Activated T-cell treated with anti-CD3 and anti-CD28 coated beads for 24 hours (primary cell): ENCODE data around the gene OCEL1.
A peak's percentile ranks its signal among the peaks of the same experiment; 100 is the strongest.

Experiments used
- DNase-seq: peaks from one replicate; pipeline ENCODE4 v3.0.0-alpha.2; 2020; ENCODE audit warnings: low read depth

OCEL1 gene

DNA sequence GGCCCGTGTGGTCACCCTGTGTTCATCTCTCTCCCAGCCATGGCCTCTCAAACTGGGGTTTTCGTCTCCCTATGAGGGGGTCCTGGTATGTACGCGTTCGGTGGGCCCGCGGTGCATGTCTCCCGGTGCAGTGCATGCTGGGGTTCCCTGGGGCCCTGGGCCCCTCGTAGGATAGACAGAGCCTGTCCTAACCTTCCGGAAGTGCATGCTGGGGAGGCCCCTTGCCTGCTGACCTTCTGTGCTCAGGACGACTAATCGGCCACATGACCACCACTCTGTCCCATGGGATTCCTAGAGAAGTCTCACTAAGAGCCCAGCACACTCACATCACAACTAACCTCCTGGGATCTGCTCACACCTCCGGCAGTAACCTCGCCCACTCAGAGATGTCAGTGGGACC is 15.7 kb upstream of the OCEL1 start:
- no peak for DNase-seq

DNA sequence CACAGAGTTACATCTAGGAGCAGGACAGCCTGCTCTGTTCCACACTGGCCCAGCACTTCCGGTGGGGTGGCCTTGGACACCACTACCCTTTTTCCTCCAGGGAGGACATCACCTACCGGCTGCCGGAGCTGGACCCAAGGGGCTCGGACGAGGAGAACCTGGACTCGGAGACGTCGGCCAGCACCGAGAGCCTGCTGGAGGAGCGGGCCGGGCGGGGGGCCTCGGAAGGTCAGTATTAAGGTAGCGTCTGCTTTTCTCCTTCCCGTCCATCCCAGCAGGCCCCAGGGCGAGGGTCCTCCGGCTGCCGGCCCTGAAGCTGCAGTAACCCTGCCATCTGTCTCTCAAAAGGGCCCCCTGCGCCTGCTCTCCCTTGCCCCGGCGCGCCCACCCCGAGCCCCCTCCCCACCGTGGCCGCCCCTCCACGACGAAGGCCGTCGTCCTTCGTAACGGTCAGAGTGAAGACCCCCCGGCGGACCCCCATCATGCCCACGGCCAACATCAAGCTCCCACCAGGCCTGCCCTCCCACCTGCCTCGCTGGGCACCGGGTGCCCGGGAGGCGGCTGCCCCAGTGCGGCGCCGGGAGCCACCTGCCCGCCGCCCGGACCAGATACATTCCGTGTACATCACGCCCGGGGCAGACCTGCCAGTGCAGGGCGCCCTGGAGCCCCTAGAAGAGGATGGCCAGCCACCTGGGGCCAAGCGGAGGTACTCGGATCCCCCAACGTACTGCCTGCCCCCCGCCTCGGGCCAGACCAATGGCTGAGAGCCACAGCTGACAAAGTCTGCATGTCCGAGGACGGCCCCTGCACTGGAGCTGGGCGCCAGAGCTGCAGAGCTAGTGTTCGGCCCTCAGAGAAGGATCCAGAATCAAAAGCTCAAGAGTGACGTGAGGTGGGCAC is 14.2 kb upstream of the OCEL1 start:
- DNase-seq = no peak

DNA sequence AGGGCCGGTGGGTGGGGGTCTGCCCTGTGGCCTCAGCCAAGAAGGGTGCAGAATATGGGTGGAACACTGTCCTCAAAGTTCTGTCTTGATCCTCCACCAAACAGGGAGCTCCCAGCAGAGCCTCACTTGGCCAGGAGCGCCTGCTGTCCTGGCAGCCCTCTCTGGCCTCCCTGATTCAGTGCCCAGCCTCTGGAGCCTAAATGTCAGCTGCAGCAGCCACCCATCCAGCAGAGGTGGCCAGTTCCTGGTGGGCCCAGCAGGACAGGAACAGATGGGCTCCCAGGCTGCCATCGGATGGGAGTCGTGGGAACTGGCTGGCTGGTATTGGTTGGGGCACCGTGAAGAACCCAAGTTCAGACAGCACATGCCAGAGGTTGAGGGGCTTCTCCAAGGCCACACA is 12.7 kb upstream of the OCEL1 start:
- no peak for DNase-seq

DNA sequence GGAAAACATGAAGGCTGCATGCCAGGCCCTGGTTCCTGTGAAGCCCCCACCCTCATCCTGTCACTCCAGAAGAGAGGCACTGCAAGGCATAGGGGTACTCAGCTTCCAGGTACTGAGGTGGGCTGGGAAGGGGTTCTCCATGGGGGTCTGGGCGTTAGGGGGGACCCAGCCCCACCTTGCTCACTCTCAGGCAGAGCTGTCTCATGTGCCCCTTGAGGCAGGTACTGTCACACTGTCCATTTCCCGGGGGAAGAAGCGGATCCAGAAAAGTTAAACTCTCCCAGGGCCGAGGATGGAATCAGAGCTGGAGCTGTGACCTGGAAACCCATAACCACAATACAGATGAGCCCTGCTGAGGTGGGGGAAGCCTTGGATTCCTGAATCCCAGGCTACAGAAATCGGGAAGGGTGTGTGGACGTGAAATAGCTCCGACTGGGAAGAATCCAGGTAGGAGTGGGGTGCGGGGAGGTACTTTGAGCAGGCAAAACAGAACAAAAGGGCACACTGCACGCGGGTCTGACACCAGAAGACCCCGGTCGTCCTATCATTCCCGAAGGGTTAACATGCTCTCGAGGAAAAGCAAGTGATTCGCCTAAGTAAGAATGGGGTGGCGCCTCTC is 11.4 kb upstream of the OCEL1 start:
- DNase-seq = no peak

DNA sequence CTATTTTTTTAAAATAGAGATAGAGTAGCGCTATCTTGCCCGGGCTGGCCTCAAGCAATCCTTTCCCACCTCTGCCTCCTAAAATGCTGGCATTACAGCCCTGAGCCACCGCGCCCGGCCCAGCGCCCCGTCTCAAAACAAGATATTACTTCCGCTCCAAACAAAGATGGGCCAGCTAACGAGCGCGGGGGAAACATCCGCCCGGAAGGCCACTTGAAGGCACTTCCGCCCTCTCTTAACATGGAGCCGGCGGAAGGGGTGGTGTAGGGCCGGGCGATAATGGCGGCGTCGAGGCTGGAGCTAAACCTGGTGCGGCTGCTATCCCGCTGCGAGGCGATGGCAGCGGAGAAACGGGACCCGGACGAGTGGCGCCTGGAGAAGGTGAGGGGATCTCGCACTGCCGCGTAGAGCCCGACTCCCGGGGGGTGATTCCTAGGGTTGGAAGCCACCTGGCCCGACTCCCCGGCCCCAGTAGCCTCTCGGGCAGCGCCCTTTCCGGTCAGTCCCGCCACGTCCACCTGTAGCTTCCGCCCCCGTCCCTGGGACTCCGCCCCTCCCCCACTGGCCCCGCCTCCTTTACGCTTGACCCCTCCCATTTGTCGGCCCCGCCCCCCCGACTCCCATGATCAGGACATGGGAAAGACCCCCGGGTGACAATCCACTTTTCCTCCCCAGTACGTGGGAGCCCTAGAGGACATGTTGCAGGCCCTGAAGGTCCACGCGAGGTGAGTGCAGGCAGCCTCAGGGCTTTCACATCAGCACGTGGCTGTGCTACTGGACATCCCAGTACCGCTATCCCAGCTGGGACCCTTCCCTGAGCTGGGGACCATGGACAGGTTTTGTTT is 10.7 kb upstream of the OCEL1 start, which contains the start of gene USE1:
Gene USE1, plus strand, starts transcription at position 231 of the 845 bp plus-strand sequence. Its CDS starts 49 bp downstream, at position 280.
- DNase-seq = peak; percentile 77

DNA sequence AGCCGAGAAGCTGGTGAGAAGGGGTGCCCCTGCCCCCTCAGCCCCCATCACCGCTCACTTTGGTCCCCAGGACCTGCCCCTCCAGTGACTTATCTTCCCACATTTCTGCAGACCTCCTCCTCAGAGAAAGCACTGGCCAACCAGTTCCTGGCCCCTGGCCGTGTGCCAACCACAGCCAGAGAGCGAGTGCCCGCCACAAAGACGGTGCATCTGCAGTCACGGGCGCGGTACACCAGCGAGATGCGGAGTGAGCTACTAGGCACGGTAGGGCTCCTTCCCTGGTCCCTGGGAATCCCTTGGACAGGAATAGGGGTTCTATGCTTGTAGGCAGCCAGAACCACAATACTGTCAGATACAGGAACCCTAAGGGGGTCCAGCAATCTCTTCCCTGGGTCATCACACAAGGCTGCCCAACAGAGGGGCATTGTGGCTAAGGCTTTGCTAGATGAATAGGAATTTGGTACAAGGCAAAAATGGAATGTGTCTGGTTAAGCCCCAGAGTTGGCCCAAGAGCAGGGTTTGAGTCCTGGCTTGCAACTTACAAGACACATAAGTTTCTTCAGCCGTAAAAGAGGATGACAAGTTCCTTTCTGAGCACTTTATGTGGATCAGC is 9.9 kb upstream of the OCEL1 start:
- DNase-seq = no peak

DNA sequence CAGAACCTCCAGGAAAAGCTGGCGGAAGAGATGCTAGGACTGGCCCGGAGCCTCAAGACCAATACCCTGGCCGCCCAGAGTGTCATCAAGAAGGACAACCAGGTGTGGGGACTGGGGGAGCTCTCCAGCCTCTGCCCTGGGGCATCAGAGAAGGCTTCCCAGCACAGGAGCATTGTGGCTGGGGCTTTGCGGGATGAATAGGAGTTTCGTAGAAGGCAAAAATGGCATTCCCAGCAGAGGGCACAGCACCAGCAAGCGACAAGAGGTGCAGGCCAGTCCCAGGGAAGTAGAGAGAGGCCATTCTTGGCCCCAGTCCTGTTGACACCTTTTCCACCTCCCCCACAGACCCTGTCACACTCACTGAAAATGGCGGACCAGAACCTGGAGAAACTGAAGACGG is 6.7 kb upstream of the OCEL1 start:
- no peak for DNase-seq

DNA sequence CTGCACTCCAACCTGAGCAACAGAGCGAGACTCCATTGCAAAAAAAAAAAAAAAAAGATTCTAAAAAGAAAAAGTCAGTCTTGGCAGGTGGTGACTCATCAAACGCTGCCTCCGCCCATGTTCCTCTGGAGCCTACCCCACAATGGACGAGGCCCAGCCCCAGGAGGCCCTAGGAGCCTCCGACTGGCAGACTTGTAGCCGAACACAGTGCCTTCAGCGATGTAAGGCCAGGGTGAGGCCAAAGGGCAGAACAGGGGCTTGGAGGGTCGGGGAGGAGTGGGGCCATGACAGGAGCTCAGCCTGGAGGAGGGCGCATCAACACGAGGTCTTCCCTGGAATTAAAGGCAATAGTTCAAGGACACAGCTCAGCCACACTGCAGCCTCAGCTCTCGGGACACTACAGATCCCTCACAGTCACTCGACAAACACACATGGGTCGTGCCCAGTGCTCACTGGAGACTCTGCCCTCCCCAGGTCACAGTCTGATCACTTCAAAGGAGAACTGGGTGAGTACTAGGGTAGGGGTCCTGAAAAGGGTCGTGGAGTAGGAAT is 5.7 kb upstream of the OCEL1 start:
- no peak for DNase-seq

DNA sequence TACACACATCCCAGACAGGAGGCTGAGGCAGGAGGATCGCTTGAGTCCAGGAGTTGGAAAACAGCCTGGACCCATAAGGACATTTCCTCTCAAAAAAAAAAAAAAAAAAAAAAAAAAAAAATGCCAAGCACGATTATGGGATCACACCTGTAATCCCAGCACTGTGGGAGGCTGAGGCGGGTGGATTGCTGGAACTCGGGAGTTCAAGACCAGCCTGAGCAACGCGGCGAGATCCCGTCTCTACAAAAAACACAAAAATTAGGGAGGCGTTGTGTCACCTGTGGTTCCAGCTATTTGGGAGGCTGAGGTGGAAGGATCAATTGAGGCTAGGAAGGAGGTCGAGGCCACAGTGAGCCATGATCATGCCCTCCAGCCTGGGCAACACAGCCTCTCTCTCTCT is 973 bp upstream of the OCEL1 start:
- DNase-seq = no peak

DNA sequence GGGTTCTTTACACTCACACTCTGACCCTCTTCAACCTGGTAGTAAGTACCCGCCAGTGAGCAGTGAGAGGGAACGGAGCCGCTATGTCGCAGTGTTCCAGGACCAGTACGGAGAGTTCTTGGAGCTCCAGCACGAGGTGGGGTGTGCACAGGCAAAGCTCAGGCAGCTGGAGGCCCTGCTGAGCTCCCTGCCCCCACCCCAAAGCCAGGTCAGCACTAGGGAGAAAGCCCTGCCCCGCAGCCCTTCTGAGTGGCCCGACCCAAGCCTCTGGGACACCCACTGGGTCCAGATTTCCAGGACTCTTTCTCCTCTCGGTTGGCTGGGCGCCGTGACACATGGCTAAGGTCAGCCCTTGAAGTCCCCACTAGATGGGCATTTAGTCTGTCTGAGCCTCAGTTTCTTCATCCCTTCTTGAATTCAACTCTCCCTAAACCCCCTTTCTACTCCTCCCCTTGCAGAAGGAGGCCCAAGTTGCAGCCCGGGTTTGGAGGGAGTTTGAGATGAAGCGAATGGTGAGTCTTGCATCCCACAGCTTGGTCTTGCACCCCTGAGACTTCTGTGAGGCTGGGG is 1.9 kb downstream of the OCEL1 start:
- no peak for DNase-seq

DNA sequence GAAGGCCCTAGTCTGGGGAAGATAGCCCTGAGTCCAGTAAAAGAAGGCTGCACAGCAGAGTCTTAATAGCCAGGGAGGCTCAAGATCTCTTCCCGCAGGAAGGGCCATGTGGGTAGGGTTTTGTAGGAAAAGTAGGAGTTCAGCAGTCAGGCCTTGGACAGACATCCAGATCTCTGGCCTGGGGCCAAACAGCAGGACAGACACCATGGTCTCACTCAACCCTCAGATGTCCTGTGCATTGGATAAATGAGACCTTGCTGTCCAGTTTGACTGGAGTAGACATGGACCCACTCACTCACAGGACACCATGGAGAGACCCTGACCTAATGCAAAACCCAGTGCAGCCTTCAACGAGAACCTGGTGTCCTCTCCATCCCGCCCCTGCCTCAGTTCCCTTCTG is 3.9 kb downstream of the OCEL1 start:
- no peak for DNase-seq

DNA sequence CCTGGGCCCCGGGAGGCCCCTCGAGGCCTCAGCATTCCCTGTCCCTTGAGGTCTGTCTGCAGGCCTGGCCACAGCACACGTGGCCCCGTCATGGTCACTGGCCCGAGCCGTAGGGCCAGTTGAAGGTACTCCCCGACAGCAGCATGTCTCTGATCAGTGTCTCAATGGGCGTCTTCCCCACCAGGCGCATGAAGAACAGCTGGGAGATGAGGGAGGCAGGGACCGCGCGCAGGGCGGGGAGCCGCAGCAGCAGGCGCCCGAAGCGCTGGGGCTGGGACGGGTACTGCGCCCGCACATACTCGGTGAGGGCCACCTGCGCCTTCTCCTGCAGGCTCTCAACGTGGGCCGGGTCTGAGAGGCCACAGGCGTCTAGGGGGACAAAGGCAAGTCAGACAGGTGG is 6.2 kb downstream of the OCEL1 start:
- no peak for DNase-seq

DNA sequence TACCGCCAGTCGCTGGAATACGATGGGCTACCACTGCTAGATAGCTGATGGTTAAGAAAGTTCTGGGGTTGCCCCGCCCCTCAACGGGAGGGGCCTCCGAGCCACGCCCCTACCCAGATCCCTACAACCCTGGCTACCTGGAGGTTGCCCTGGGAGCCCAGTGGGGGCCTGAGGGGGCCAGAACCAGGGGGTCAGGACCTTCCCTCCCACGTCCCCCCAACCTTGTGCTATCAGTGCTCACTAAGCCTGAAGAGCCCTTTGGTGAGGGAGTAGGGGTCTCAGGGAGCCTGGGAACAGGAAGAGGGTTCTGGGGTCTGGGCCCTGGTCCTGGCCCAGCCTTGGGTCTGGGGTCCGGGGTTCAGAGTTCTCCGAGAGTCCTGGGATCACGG is 8.9 kb downstream of the OCEL1 start:
- DNase-seq = peak; percentile 52

DNA sequence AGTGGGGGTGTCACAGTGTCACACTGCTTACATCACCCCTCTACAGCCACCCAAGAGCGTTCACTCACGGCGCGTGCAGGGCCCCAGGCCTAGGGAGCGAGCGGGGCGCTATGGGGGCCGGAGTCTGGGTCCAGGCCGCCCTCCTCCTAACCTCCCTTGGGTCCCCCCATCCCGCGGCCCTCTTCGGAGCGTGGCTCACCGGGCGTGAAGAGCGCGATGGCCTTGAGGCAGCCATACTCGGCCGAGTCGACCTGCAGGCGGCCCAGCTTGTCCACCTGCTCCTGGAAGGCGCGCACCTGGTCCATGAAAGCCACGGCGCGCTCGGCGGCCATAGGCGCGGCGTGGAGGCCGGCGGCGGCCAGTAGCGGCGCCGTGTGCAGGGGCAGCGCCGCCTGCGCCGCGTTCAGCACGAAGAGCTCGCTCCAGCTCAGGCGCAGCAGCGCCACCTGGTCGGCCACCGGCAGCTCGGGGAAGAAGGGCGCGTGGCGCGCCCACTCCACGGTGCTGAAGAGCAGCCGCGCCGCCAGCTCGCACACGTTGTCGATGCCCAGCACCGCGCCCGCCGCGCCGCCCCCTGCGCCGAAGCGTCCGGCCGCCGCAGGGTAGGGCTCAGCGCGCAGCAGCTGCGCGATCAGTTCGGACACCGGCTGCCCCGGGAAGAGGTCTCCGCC is 9.4 kb downstream of the OCEL1 start:
- DNase-seq = peak; percentile 50

DNA sequence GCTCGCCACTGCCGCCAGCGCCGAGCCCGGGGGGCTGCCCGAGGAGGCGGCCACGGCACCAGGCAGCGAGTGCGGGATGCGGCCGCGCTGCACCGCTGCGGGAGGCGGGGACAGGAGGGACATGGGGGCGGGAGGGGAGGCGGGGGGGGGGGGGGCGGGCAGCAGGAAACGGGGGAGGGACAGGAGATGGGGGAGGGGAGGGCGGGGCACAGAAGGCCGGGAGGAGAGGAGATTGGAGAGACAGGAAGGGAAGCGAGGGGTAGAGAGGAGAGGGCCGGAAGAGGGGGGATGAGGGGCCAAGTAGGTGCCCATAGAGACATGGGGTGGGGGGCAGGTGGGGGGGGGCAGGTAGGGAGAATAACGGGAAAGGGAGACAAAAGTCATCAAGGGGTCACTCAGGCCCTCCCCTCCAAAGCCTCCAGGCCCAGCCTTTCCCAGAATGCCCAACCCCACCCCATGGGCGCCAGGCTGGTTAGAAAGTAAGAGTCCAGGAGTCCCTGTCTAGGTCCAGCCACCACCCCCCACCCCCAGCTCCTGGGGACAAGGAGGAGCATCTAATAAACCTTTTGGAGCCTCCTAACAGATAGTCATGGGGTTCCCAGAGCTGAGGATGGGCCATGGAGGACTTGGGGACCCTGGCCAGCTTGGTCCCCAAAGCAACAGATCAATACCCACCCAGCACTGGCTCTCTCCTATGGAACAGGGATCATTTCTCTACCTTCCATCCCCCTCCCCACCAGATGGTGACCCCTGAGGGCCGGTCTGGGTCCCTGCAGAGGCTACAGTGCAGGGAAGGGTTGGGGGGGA is 10.1 kb downstream of the OCEL1 start:
- no peak for DNase-seq

DNA sequence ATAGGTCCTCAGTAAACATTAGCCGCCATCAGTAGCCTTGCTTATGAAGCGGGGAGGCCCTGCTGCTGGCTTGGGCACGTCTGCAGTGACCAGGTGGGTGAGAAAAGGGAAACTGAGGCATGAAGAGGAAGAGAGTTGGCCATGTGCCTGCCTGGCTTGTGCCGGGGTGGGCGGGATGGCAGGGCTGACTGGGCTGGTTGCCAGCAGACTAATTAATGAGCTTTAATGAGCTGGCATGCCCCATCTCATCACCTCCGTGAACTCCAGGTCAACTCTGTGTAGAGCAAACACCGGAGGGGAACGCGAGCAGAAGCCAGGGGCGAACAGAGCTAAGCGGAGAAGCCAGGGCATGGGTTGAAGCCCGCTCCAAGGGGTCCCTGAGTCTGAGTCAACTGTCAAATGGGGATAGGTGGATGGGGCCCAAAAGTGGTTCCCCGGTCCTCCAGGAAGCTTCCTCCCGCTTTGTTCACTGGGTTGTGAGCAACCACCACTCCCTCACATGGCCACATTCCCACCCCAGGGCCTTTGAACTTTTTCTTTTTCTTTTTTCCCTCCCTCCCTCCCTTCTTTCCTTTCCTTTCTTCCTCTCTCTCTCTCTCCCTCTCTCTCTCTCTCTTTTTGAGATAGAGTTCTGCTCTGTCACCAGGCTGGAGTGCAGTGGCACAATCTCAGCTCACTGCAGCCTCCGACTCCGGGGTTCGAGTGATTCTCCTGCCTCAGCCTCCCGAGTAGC is 11.0 kb downstream of the OCEL1 start:
- no peak for DNase-seq

DNA sequence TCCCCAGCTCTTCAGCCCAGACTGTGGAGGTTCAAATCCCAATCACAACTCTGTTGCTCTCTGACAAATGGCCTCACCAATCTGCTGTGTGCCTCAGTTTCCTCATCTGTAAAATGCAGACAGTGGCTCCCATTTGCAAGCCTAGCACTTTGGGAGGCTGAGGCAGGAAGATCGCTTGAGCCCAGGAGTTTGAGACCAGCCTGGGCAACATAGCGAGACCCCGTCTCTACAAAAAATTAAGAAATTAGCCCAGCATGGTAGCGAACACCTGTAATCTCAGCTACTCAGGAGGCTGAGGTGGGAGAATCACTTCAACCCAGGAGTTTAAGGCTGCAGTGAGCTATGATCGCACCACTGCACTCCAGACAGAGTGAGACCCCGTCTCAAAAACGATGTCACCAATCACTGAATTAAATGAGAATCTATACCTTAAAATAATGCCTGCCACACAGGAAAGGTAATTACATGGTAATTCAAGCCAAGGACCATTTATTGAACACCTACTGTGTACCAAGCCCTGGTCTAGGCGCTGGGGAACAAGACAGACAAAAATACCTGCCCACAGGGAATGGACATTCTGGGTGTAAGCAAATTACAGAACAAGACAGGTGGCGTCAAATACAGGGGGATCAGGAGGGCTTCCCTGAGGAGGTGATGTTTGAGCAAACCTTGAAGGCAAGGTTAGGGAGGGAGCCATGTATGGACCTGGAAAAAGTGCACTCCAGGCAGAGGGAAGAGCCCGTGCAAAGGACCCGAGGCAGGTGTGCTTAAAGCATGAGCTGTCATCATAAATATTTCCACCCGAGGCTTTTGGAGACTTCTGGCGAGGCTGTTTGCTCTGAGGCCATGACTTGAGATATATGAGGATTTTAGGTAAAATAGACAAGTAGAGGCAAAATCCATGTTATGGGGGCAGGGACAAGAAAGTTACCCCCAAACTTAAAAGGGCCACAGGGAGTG is 12.0 kb downstream of the OCEL1 start:
- no peak for DNase-seq

DNA sequence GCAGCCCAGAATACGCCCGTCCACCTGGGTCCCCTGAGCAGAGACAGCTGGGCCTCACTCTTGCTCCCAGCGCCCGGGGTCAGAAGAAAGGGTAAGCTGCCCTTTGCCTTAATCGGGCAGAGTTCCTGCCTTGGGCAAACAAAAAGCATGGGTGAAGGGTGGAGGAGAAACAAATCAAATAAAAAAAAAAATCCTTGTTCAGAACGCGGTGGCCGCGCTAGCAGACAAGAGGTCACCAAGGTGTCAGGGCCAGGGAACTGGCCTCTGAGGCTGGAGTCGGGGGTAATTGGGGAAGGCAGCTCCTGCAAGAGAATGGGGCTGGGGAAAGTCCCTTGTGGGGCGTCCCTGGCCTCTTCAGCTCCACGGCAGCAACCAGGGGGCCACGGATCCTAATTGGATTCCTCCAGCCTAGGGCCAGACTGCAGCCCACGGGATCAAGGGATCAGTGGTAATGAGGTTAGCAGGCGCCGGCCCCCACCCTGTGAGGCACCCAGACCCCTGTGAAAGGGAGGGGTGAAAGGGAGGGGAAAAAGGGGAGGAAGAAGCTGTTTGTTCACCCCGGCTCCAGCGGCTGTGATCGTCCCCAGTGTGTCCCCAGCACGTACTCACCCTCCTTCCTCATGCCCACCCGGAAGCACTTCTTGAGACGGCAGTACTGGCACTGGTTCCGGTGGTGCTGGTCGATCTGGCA is 14.2 kb downstream of the OCEL1 start:
- DNase-seq = no peak
